Measurements from ENCODE around the gene LTF. TPM values are rescaled to one million over a fixed set of nuclear protein-coding genes. Genes with fewer than 3 reads are reported as not detected.
"Not testable (repeated sequence)": the region's sequence is repeated elsewhere in the genome, so short reads cannot be mapped to it uniquely, and the experiment has no call there.

LTF gene
- total and polyA plus RNA-seq, 2 donors = 0.66 to 3.3 TPM

GRCh38 chr3:46433841-46434240 is 30.9 kb downstream of the LTF start:
- Histone ChIP-seq H3K4me1 (ENCODE audit: insufficient read depth) (no peaks in the 10 kb centered on the region), H3K27ac (ENCODE audit: low read depth) (no peak overlapping the region), H3K36me3 (ENCODE audit: insufficient read depth) (no peaks in the 10 kb centered on the region), H3K4me3 (ENCODE audit: low read depth, low read length) (no peak overlapping the region)
- WGBS = 93% methylated on average over 1 of the region's 1 CpG
- DNase-seq (ENCODE audit: extremely low spot score) = no peak

GRCh38 chr3:46433118-46433517 is 31.6 kb downstream of the LTF start:
- H3K27ac ChIP-seq (ENCODE audit: low read depth); H3K4me3 ChIP-seq (ENCODE audit: low read depth, low read length); H3K36me3 ChIP-seq (ENCODE audit: insufficient read depth); DNase-seq (ENCODE audit: extremely low spot score); H3K4me1 ChIP-seq (ENCODE audit: insufficient read depth): not testable (repeated sequence)
- WGBS = 49% methylated on average over 4 of the region's 4 CpGs

GRCh38 chr3:46431905-46432304 is 32.8 kb downstream of the LTF start:
- not testable (repeated sequence) for H3K27ac ChIP-seq (ENCODE audit: low read depth); H3K4me3 ChIP-seq (ENCODE audit: low read depth, low read length); H3K36me3 ChIP-seq (ENCODE audit: insufficient read depth); H3K4me1 ChIP-seq (ENCODE audit: insufficient read depth); DNase-seq (ENCODE audit: extremely low spot score)
- 83% methylated on average over 5 of the region's 5 CpGs for WGBS

- H3K4me1 ChIP-seq (ENCODE audit: insufficient read depth); H3K4me3 ChIP-seq (ENCODE audit: low read depth, low read length); H3K36me3 ChIP-seq (ENCODE audit: insufficient read depth); DNase-seq (ENCODE audit: extremely low spot score); H3K27ac ChIP-seq (ENCODE audit: low read depth): not testable (repeated sequence)
- 95% methylated on average over 1 of the region's 1 CpG for WGBS
Observed at GRCh38 chr3:46430879-46431278, 33.8 kb downstream of the LTF start.

GRCh38 chr3:46429671-46430070 is 35.0 kb downstream of the LTF start:
- peak; percentile 51 for DNase-seq (ENCODE audit: extremely low spot score)
- Histone ChIP-seq H3K4me1 (ENCODE audit: insufficient read depth) (no peaks in the 10 kb centered on the region), H3K4me3 (ENCODE audit: low read depth, low read length) (no peak overlapping the region), H3K27ac (ENCODE audit: low read depth) (no peak overlapping the region), H3K36me3 (ENCODE audit: insufficient read depth) (no peaks in the 10 kb centered on the region)
- WGBS = 79% methylated on average over 5 of the region's 5 CpGs

- Histone ChIP-seq H3K4me3 (ENCODE audit: low read depth, low read length) (no peak overlapping the region), H3K36me3 (ENCODE audit: insufficient read depth) (no peaks in the 10 kb centered on the region), H3K4me1 (ENCODE audit: insufficient read depth) (no peaks in the 10 kb centered on the region), H3K27ac (ENCODE audit: low read depth) (no peak overlapping the region)
- DNase-seq (ENCODE audit: extremely low spot score) = no peak
- 61% methylated on average over 5 of the region's 5 CpGs for WGBS
Observed at GRCh38 chr3:46429250-46429649, 35.5 kb downstream of the LTF start.

GRCh38 chr3:46427916-46428833 is 36.5 kb downstream of the LTF start:
- DNase-seq (ENCODE audit: extremely low spot score) = no peak
- Histone ChIP-seq H3K27ac (ENCODE audit: low read depth) (no peak overlapping the region), H3K4me1 (ENCODE audit: insufficient read depth) (no peaks in the 10 kb centered on the region), H3K4me3 (ENCODE audit: low read depth, low read length) (no peak overlapping the region), H3K36me3 (ENCODE audit: insufficient read depth) (no peaks in the 10 kb centered on the region)
- 75% methylated on average over 10 of the region's 10 CpGs for WGBS

GRCh38 chr3:46427404-46427803 is 37.3 kb downstream of the LTF start:
- H3K36me3 ChIP-seq (ENCODE audit: insufficient read depth); H3K4me3 ChIP-seq (ENCODE audit: low read depth, low read length); H3K4me1 ChIP-seq (ENCODE audit: insufficient read depth); H3K27ac ChIP-seq (ENCODE audit: low read depth); DNase-seq (ENCODE audit: extremely low spot score): not testable (repeated sequence)
- 54% methylated on average over 8 of the region's 8 CpGs for WGBS

- not testable (repeated sequence) for H3K36me3 ChIP-seq (ENCODE audit: insufficient read depth); H3K4me1 ChIP-seq (ENCODE audit: insufficient read depth); H3K27ac ChIP-seq (ENCODE audit: low read depth); DNase-seq (ENCODE audit: extremely low spot score); H3K4me3 ChIP-seq (ENCODE audit: low read depth, low read length)
- WGBS = 69% methylated on average over 4 of the region's 4 CpGs
Observed at GRCh38 chr3:46426476-46426875, 38.2 kb downstream of the LTF start.

GRCh38 chr3:46423588-46423987 is 41.1 kb downstream of the LTF start:
- DNase-seq (ENCODE audit: extremely low spot score) = no peak
- H3K4me3 ChIP-seq (ENCODE audit: low read depth, low read length) = no peak overlapping the region
- no peak overlapping the region for H3K27ac ChIP-seq (ENCODE audit: low read depth)
- 75% methylated on average over 5 of the region's 5 CpGs for WGBS
- H3K4me1 ChIP-seq (ENCODE audit: insufficient read depth) = no peaks in the 10 kb centered on the region
- no peaks in the 10 kb centered on the region for H3K36me3 ChIP-seq (ENCODE audit: insufficient read depth)

GRCh38 chr3:46422617-46423016 is 42.1 kb downstream of the LTF start:
- Histone ChIP-seq H3K27ac (ENCODE audit: low read depth) (no peak overlapping the region), H3K36me3 (ENCODE audit: insufficient read depth) (no peaks in the 10 kb centered on the region), H3K4me1 (ENCODE audit: insufficient read depth) (no peaks in the 10 kb centered on the region), H3K4me3 (ENCODE audit: low read depth, low read length) (no peak overlapping the region)
- 80% methylated on average over 6 of the region's 6 CpGs for WGBS
- no peak for DNase-seq (ENCODE audit: extremely low spot score)

GRCh38 chr3:46420931-46421330 is 43.8 kb downstream of the LTF start:
- H3K4me1 ChIP-seq (ENCODE audit: insufficient read depth) = no peaks in the 10 kb centered on the region
- DNase-seq (ENCODE audit: extremely low spot score) = no peak
- no peak overlapping the region for H3K4me3 ChIP-seq (ENCODE audit: low read depth, low read length)
- H3K36me3 ChIP-seq (ENCODE audit: insufficient read depth) = no peaks in the 10 kb centered on the region
- H3K27ac ChIP-seq (ENCODE audit: low read depth) = no peak overlapping the region
- WGBS = 83% methylated on average over 2 of the region's 2 CpGs

- DNase-seq (ENCODE audit: extremely low spot score) = no peak
- Histone ChIP-seq H3K36me3 (ENCODE audit: insufficient read depth) (no peaks in the 10 kb centered on the region), H3K4me1 (ENCODE audit: insufficient read depth) (no peaks in the 10 kb centered on the region), H3K27ac (ENCODE audit: low read depth) (no peak overlapping the region), H3K4me3 (ENCODE audit: low read depth, low read length) (no peak overlapping the region)
- 97% methylated on average over 4 of the region's 4 CpGs for WGBS
Observed at GRCh38 chr3:46419816-46420215, 44.9 kb downstream of the LTF start.

- H3K27ac ChIP-seq (ENCODE audit: low read depth) = no peak overlapping the region
- WGBS = 84% methylated on average over 9 of the region's 9 CpGs
- H3K4me3 ChIP-seq (ENCODE audit: low read depth, low read length) = no peak overlapping the region
- no peaks in the 10 kb centered on the region for H3K4me1 ChIP-seq (ENCODE audit: insufficient read depth)
- DNase-seq (ENCODE audit: extremely low spot score) = no peak
- H3K36me3 ChIP-seq (ENCODE audit: insufficient read depth) = no peaks in the 10 kb centered on the region
Observed at GRCh38 chr3:46417841-46418611, 46.7 kb downstream of the LTF start.

Measured in urinary bladder (tissue), 4 donors.